ENCODE data around the gene ZNF333. TPM values are rescaled to one million over a fixed set of nuclear protein-coding genes. Genes with fewer than 3 reads are reported as not detected.
"Not testable (repeated sequence)": the region's sequence is repeated elsewhere in the genome, so short reads cannot be mapped to it uniquely, and the experiment has no call there.

The ZNF333 gene
- total RNA-seq, 4 donors from 2014 or later: 8.7 to 43.1 (median 16.8) TPM

DNA sequence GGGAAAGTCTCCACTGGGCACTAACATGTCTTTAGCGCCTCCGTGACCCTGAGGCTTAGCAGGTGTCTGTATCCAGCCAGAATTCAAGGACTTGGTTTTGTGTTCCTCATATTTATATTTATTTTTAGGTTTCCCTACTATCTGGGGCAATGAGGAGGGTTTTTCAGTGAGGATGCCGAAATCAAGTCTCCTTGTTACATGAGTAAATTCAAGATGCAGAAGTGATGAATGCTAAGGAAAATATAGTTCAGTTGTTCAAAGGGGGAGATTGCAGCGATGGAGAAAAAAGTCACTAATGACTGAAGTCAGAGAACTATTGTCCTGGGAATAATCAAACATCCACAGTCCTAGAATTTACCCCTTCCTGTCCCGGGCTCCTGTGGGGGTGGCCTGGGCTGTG, 89.3 kb downstream of the ZNF333 start:
- Histone ChIP-seq H3K9me3 (no peaks in the 10 kb centered on the region), H3K27me3 (no peaks in the 10 kb centered on the region), H3K4me1 (peaks cover 13% of the 10 kb centered on the region), H3K36me3 (no peaks in the 10 kb centered on the region), H3K4me3 (no peak overlapping the region), H3K27ac (no peak overlapping the region)
- WGBS: 49% methylated on average over 5 of the region's 5 CpGs
- TF ChIP-seq EP300 (IDR thresholded peaks at IDR 0.05): no peak
- TF ChIP-seq POLR2A (IDR thresholded peaks at IDR 0.05): no peak
- no peak for TF ChIP-seq CTCF (IDR thresholded peaks at IDR 0.05)
- no peak for TF ChIP-seq POLR2AphosphoS5 (IDR thresholded peaks at IDR 0.05)
- no peak for DNase-seq (ENCODE audit: low spot score in 2 of 2)

DNA sequence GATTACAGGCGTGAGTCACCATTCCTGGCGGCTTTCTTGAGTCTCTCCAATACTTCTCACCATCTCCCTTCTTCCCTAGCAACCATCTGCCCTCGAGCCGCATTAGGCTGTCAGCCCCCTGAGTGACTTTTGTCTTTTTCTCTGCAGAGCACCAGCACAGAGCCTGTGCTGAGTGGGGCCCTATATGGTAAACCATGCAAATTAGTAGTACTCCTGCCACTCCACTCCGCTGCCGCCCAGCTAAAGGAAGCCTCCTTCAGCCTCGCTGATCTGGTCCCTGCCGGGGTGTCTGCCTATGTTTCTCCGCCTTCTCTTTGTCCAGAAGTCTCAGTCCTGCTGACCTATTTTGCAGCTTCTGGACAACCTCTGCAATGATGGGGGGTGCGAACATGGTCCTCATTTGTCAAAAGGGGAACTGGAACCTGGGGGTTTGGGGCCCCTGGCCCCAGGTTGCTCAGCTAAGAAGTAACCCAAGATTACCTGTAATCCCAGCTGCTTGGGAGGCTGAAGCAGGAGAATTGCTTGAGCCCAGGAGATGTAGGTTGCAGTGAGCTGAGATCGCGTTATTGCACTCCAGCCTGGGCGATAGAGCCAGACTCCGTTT, 90.9 kb downstream of the ZNF333 start:
- not testable (repeated sequence) for H3K9me3 ChIP-seq, H3K27ac ChIP-seq, H3K36me3 ChIP-seq, H3K4me3 ChIP-seq, H3K27me3 ChIP-seq
- peak in 1 of 2 donors; percentile 64 for DNase-seq (ENCODE audit: low spot score in 2 of 2)
- H3K4me1 ChIP-seq: peaks cover 13% of the 10 kb centered on the region
- WGBS: 86% methylated on average over 13 of the region's 14 CpGs

DNA sequence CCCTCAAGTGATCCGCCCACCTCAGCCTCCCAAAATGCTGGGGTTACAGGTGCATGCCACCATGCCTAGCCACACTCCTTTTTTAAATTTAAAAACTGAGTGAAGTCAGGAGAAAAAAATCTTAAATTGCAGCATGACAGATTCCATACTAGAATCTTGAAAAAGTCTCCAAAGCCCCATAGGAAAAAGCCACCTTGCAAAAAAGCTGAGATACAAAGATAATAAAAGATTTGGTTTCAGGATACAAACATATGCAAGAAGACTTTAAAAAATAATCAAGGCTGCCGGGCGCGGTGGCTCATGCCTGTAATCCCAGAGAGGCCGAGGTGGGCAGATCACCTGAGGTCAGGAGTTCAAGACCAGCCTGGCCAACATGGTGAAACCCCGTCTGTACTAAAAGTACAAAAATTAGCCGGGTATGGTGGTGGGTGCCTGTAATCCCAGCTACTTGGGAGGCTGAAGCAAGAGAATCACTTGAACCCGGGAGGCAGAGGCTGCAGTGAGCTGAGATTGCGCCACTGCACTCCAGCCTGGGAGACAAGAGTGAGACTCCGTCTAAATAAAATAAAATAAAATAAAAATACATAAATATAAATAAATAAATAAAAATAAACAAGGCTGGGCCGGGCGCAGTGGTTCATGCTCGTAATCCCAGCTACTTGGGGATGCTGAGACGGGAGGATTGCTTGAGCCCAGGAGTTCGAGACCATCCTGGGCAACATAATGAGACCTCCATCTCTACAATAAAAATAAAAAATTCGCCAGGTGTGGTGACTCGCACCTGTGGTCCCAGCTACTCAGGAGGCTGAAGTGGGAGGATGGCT, 92.1 kb downstream of the ZNF333 start:
- H3K4me1 ChIP-seq, H3K36me3 ChIP-seq, H3K27ac ChIP-seq, H3K4me3 ChIP-seq, H3K27me3 ChIP-seq, H3K9me3 ChIP-seq: not testable (repeated sequence)
- DNase-seq (ENCODE audit: low spot score in 2 of 2): peak in 1 of 2 donors; percentile 54
- WGBS: 92% methylated on average over 17 of the region's 17 CpGs

DNA sequence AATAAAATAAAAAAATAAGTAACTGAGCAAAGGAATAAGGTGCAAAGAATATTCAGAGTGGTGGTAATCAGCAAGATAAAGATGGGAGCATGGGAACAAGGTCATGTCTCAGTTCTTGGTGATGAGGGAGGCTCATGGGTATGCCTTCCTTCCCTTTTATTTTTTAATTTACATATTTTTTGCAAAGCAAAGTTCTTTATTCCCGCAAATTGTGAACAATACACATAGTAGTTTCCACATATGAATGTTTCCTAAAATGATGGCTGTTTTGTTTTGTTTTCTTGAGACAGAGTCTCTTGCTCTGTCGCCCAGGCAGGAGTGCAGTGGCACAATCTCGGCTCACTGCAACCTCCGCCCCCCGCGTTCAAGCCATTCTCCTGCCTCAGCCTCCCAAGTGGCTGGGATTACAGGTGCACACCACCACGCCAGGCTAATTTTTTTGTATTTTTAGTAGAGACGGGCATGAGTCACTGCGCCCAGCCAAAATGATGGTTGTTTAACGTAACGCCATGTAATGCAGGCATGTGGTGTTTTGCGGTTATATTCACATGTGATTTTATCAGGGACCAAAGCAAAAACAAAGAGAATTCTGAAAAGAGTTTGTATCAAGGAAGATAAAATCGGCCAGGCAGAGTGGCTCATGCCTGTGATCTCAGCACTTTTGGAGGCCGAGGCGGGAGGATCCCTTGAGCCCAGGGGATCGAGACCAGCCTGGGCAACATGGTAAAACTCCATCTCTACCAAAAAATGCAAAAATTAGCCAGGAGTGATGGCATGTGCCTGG, 93.0 kb downstream of the ZNF333 start:
- H3K4me1 ChIP-seq: peaks cover 6% of the 10 kb centered on the region
- peak in 1 of 2 donors; percentile 24 for DNase-seq (ENCODE audit: low spot score in 2 of 2)
- H3K9me3 ChIP-seq: no peaks in the 10 kb centered on the region
- peak overlapping the region; percentile 5 for H3K27ac ChIP-seq
- peaks cover 5% of the 10 kb centered on the region for H3K27me3 ChIP-seq
- WGBS: 87% methylated on average over 16 of the region's 16 CpGs
- no peak overlapping the region for H3K4me3 ChIP-seq
- TF ChIP-seq POLR2A (IDR thresholded peaks at IDR 0.05) (no peak), POLR2AphosphoS5 (IDR thresholded peaks at IDR 0.05) (no peak), CTCF (IDR thresholded peaks at IDR 0.05) (no peak), EP300 (IDR thresholded peaks at IDR 0.05) (no peak)
- H3K36me3 ChIP-seq: no peaks in the 10 kb centered on the region

Other genes with a start within 250 kb of the ZNF333 start
- under 1 TPM in 1 of 4 donors, not detected in 3; 0.47 TPM for gene PTGER1, start 214.7 kb upstream of the ZNF333 start, total RNA-seq
- gene GIPC1, start 193.9 kb upstream of the ZNF333 start, total RNA-seq: 100 to 1,000 TPM in 3 of 4 donors, 10 to 100 TPM in 1; 85.8 to 111 (median 105) TPM
- gene DNAJB1, start 171.7 kb upstream of the ZNF333 start, total RNA-seq: 100 to 1,000 TPM in 3 of 4 donors, 10 to 100 TPM in 1; 54.5 to 197 (median 145) TPM
- gene TECR, start 160.5 kb upstream of the ZNF333 start, total RNA-seq: 100 to 1,000 TPM; 111 to 176 (median 150) TPM
- 100 to 1,000 TPM; 196 to 394 (median 340) TPM for gene NDUFB7, start 118.0 kb upstream of the ZNF333 start, total RNA-seq
- not detected for gene CLEC17A, start 107.0 kb upstream of the ZNF333 start, total RNA-seq
- gene ADGRE3, start 15.2 kb upstream of the ZNF333 start, total RNA-seq: not detected
- 10 to 100 TPM in 3 of 4 donors, 1 to 10 TPM in 1; 8.1 to 14.3 (median 12.9) TPM for gene ADGRE2, start 88.5 kb downstream of the ZNF333 start, total RNA-seq
- gene OR7A5, start 145.1 kb downstream of the ZNF333 start, total RNA-seq: 1 to 10 TPM in 3 of 4 donors, under 1 TPM in 1; 0.91 to 3.7 (median 2.7) TPM
- 10 to 100 TPM in 1 of 4 donors, 1 to 10 TPM in 3; 4.4 to 11.2 (median 5.1) TPM for gene OR7C1, start 145.1 kb downstream of the ZNF333 start, total RNA-seq
- not detected for gene OR7A10, start 158.9 kb downstream of the ZNF333 start, total RNA-seq
- not detected for gene OR7A17, start 196.1 kb downstream of the ZNF333 start, total RNA-seq